Suprapubic skin (tissue), 4 donors: ENCODE measurements around the gene UBA1. TPM values are rescaled to one million over a fixed set of nuclear protein-coding genes. Genes with fewer than 3 reads are reported as not detected.

Source experiments
- DNase-seq, 2 donors: peaks; one replicate each; pipeline ENCODE4 v3.0.0-alpha.2; 2019; ENCODE audit warnings: low spot score in 2 of 2
- H3K27ac ChIP-seq: fragments of 200-600 bp; sonication (generic); one replicate; pipeline ENCODE4 v1.5.1; 2019
- H3K27me3 ChIP-seq: fragments of 200-600 bp; sonication (generic); one replicate; pipeline ENCODE4 v1.5.1; 2019
- H3K36me3 ChIP-seq: fragments of 200-600 bp; sonication (generic); one replicate; pipeline ENCODE4 v1.5.1; 2019
- H3K4me1 ChIP-seq: fragments of 200-600 bp; sonication (generic); one replicate; pipeline ENCODE4 v1.5.1; 2019
- H3K4me3 ChIP-seq: fragments of 200-600 bp; sonication (generic); one replicate; pipeline ENCODE4 v1.5.1; 2019; ENCODE audit warnings: mild to moderate bottlenecking
- H3K9me3 ChIP-seq: fragments of 200-600 bp; sonication (generic); one replicate; pipeline ENCODE4 v1.5.1; 2019
- EP300 ChIP-seq: sonication (generic); formaldehyde crosslinking; IDR thresholded peaks from one replicate; pipeline ENCODE4 v1.6.1; 2017; ENCODE audit warnings: antibody characterized with exemption
- POLR2A ChIP-seq, 2 donors: fragments of 450-650 bp; IDR thresholded peaks; one replicate each; pipeline ENCODE4 v1.6.1; 2017; ENCODE audit warnings: antibody characterized with exemption in 2 of 2, mild to moderate bottlenecking in 2 of 2, moderate library complexity in 2 of 2
- POLR2AphosphoS5 ChIP-seq, 3 donors: sonication (generic); formaldehyde crosslinking; IDR thresholded peaks; one replicate each; pipeline ENCODE4 v1.6.1; 2017; ENCODE audit warnings: antibody characterized with exemption in 3 of 3
- WGBS: methylation state at CpG from one replicate; pipeline ENCODE4 v1.1.5; 2018; 5-methylcytosine and 5-hydroxymethylcytosine counted together
- total RNA-seq, 4 donors: library from RNA; depleted of rRNA; stranded (reverse); fragments of >200 nt; gene quantifications; one replicate each; pipeline ENCODE4 v1.1.0, GENCODE V29; 2016
- TF ChIP-seq, protein P1 (sequence below), 2 donors: fragments of 200-600 bp in 1 of 2; fragments of 450-650 bp in 1 of 2; sonication (generic) in 1 of 2; IDR thresholded peaks; one replicate each; pipeline ENCODE4 v1.5.1; 2016 to 2019; ENCODE audit warnings: antibody characterized with exemption in 2 of 2, mild to moderate bottlenecking in 1 of 2, moderate library complexity in 1 of 2

UBA1 gene
- total RNA-seq, 4 donors from 2014 or later: 146 to 186 (median 157) TPM

DNA sequence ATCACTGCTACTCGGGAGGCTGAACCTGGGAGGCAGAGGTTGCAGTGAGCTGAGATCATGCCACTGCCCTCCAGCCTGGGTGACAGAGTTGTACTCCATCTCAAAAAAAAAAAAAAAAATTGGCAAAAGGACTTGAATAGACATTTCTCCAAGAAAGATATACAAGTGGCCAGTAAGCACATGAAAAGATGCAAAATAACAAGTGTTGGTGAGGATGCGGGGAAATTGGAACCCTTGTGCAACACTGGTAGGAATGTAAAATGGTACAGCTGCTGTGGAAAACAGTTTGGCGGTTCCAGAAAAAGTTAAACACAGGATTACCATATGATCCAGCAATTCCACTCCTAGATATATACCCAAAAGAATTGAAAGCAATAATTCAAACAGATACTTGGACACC is 29.2 kb upstream of the UBA1 start:
- peak in 1 of 2 donors; percentile 17 for DNase-seq
- H3K27me3 ChIP-seq: no peaks in the 10 kb centered on the region
- peaks cover under 1% of the 10 kb centered on the region for H3K36me3 ChIP-seq
- no peak overlapping the region for H3K4me3 ChIP-seq
- H3K9me3 ChIP-seq: no peaks in the 10 kb centered on the region
- H3K27ac ChIP-seq: no peak overlapping the region
- no peaks in the 10 kb centered on the region for H3K4me1 ChIP-seq
- 97% methylated on average over 3 of the region's 3 CpGs for WGBS
- TF ChIP-seq POLR2AphosphoS5 (IDR thresholded peaks at IDR 0.05) (no peak), POLR2A (IDR thresholded peaks at IDR 0.05) (no peak), EP300 (no peak)
- TF ChIP-seq, protein P1, sequence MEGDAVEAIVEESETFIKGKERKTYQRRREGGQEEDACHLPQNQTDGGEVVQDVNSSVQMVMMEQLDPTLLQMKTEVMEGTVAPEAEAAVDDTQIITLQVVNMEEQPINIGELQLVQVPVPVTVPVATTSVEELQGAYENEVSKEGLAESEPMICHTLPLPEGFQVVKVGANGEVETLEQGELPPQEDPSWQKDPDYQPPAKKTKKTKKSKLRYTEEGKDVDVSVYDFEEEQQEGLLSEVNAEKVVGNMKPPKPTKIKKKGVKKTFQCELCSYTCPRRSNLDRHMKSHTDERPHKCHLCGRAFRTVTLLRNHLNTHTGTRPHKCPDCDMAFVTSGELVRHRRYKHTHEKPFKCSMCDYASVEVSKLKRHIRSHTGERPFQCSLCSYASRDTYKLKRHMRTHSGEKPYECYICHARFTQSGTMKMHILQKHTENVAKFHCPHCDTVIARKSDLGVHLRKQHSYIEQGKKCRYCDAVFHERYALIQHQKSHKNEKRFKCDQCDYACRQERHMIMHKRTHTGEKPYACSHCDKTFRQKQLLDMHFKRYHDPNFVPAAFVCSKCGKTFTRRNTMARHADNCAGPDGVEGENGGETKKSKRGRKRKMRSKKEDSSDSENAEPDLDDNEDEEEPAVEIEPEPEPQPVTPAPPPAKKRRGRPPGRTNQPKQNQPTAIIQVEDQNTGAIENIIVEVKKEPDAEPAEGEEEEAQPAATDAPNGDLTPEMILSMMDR (IDR thresholded peaks at IDR 0.05): no peak

DNA sequence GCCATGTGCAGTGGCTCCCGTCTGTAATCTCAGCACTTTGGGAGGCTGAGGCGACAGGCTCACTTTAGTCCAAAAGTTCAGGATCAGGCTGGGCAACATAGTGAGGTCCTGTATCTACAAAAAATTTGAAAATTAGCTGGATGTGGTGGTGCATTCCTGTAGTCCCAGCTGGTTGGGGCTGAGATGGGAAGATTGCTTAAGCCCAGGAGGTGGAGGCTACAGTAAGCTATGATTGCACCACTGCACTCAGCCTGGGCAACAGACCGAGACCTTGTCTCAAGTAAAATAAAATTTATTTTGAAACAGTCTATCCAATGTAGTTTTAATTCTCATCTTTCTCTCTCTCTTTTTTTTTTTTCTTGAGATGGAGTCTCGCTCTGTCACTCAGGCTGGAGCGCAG is 27.5 kb upstream of the UBA1 start:
- no peak for TF ChIP-seq EP300
- TF ChIP-seq, protein P1 (IDR thresholded peaks at IDR 0.05): no peak
- TF ChIP-seq POLR2AphosphoS5 (IDR thresholded peaks at IDR 0.05): no peak
- TF ChIP-seq POLR2A (IDR thresholded peaks at IDR 0.05): no peak
- DNase-seq: peak; percentile 13 to 35
- peaks cover 18% of the 10 kb centered on the region for H3K36me3 ChIP-seq
- H3K9me3 ChIP-seq: no peaks in the 10 kb centered on the region
- WGBS: 89% methylated on average over 5 of the region's 5 CpGs
- no peak overlapping the region for H3K4me3 ChIP-seq
- no peaks in the 10 kb centered on the region for H3K27me3 ChIP-seq
- no peaks in the 10 kb centered on the region for H3K4me1 ChIP-seq
- H3K27ac ChIP-seq: no peak overlapping the region

DNA sequence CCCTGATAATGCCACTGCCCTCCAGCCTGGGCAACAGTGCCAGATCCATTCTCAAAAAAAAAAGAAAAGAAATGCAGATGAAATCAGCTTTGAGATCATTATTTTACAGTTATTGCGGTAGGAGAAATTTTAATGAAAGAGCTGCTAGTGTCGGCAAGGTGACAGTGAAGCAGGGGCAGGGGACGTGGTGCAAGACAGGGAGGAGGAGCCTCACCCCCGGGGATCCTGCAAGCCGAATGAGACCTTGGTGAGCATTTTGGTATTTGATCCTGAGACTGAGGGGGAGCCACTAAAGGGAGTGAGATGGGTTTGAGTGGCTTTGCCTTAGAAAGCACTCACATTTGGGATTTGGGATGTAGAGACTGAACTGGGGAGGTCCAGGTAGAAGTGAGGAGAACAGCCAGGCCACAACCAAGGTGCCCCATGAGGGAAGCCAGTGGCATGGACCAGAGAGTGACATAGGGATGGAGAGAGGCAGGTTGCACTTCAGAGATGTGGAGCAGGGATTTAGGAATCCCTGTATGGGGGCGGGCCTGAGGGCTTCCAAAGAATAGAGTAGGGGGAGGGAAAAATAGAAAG is 25.0 kb upstream of the UBA1 start:
- no peak overlapping the region for H3K4me3 ChIP-seq
- peak; percentile 21 for DNase-seq
- no peaks in the 10 kb centered on the region for H3K9me3 ChIP-seq
- H3K27ac ChIP-seq: no peak overlapping the region
- TF ChIP-seq POLR2AphosphoS5 (IDR thresholded peaks at IDR 0.05) (no peak), POLR2A (IDR thresholded peaks at IDR 0.05) (no peak), EP300 (no peak)
- TF ChIP-seq, protein P1 (IDR thresholded peaks at IDR 0.05): no peak
- H3K4me1 ChIP-seq: no peaks in the 10 kb centered on the region
- 80% methylated on average over 6 of the region's 6 CpGs for WGBS
- H3K27me3 ChIP-seq: no peaks in the 10 kb centered on the region
- H3K36me3 ChIP-seq: peaks cover 30% of the 10 kb centered on the region

DNA sequence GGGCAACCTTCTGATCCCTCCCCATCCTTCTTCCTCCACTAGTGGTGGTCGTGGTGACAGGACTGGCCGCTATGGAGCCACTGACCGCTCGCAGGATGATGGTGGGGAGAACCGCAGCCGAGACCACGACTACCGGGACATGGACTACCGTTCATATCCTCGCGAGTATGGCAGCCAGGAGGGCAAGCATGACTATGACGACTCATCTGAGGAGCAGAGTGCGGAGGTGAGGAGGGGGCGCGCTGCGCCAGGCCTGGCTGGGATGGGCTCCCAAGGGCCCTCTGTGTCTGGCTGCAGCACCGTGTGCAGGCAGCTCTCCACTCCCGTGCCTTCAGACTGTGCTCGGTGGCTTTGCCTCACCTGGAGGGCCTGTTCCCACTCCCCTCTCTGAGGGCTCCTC is 24.4 kb upstream of the UBA1 start:
- H3K4me1 ChIP-seq: no peaks in the 10 kb centered on the region
- no peak overlapping the region for H3K4me3 ChIP-seq
- H3K9me3 ChIP-seq: no peaks in the 10 kb centered on the region
- TF ChIP-seq EP300: no peak
- TF ChIP-seq, protein P1 (IDR thresholded peaks at IDR 0.05): no peak
- no peak for TF ChIP-seq POLR2AphosphoS5 (IDR thresholded peaks at IDR 0.05)
- TF ChIP-seq POLR2A (IDR thresholded peaks at IDR 0.05): no peak
- peak; percentile 13 to 48 for DNase-seq
- peaks cover 36% of the 10 kb centered on the region for H3K36me3 ChIP-seq
- no peak overlapping the region for H3K27ac ChIP-seq
- no peaks in the 10 kb centered on the region for H3K27me3 ChIP-seq
- WGBS: 95% methylated on average over 18 of the region's 19 CpGs

DNA sequence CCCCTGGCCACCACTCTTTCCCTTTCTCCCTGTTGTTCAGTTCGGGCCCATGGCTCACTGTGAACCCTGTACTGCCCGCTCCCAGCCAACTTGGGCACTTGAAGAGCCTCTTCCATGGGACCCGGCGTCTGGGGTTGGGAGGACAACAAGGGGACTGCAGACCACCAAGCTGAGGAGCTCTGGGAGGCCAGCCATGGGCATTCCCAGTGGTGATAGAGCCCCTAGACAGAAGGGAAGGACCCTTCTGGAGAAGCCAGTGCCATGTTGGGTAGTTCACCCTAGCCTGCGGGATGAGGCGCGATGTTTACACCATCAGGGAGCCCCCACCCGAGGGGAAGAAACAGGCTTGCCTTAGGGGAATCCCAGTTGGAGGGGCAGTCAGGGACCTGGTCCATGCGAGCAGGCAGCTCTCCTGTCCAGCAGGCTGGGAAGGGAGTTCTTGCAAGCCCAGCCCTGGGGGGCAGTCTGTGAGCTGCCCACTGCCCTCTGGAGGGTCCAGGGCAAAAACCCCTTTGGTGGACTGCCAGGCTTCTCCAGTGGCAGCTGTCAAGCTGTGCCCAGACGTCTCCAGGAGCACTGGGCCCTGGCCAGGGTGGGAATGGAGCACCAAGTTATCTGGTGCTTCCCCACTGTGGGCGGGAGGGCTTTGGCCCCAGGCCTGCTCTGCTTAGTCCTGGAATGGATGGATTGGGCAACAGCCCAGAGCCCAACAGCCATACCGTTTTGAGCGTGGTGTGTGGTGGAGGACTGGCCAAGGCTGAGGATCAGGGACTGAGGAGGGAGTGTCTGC is 23.7 kb upstream of the UBA1 start:
- Histone ChIP-seq H3K4me1 (no peaks in the 10 kb centered on the region), H3K27me3 (no peaks in the 10 kb centered on the region), H3K27ac (no peak overlapping the region), H3K36me3 (peaks cover 43% of the 10 kb centered on the region), H3K4me3 (no peak overlapping the region), H3K9me3 (no peaks in the 10 kb centered on the region)
- WGBS: 72% methylated on average over 11 of the region's 13 CpGs
- TF ChIP-seq POLR2AphosphoS5 (IDR thresholded peaks at IDR 0.05) (no peak), POLR2A (IDR thresholded peaks at IDR 0.05) (no peak), EP300 (no peak)
- TF ChIP-seq, protein P1 (IDR thresholded peaks at IDR 0.05): no peak
- DNase-seq: peak; percentile 60 to 61
